Activated effector memory CD4-positive, alpha-beta T cell treated with anti-CD3 and anti-CD28 coated beads, Interleukin-2, amount 50 U/mL, for 16 hours (primary cell): Measurements from ENCODE around the gene PRKAG2.

ENCODE experiments used
- DNase-seq: peaks from one replicate; pipeline ENCODE4 v3.0.0-alpha.2; 2020

PRKAG2 gene

GRCh38 chr7:151629713-151630272 lies 247.1 kb downstream of the PRKAG2 start:
- no peak for DNase-seq

- DNase-seq: no peak
Observed at GRCh38 chr7:151628846-151629604, 247.9 kb downstream of the PRKAG2 start.

- no peak for DNase-seq
Observed at GRCh38 chr7:151626422-151627115, 250.3 kb downstream of the PRKAG2 start.

- DNase-seq: no peak
Observed at GRCh38 chr7:151625606-151626005, 251.3 kb downstream of the PRKAG2 start.

GRCh38 chr7:151624246-151624928 lies 252.5 kb downstream of the PRKAG2 start:
- no peak for DNase-seq

GRCh38 chr7:151623766-151624165 lies 253.1 kb downstream of the PRKAG2 start:
- no peak for DNase-seq

GRCh38 chr7:151621961-151622360 lies 255.0 kb downstream of the PRKAG2 start:
- DNase-seq: no peak

- no peak for DNase-seq
Observed at GRCh38 chr7:151616443-151617213, 260.3 kb downstream of the PRKAG2 start.

GRCh38 chr7:151615784-151616183 lies 261.1 kb downstream of the PRKAG2 start:
- no peak for DNase-seq

- no peak for DNase-seq
Observed at GRCh38 chr7:151615058-151615457, 261.9 kb downstream of the PRKAG2 start.

GRCh38 chr7:151614019-151614418 lies 262.9 kb downstream of the PRKAG2 start:
- no peak for DNase-seq

GRCh38 chr7:151611878-151612277 lies 265.0 kb downstream of the PRKAG2 start:
- DNase-seq: no peak

GRCh38 chr7:151611041-151611440 lies 265.9 kb downstream of the PRKAG2 start:
- no peak for DNase-seq

- DNase-seq: peak; percentile 30
Observed at GRCh38 chr7:151608031-151608551, 268.8 kb downstream of the PRKAG2 start.

GRCh38 chr7:151607464-151607867 lies 269.4 kb downstream of the PRKAG2 start:
- no peak for DNase-seq

GRCh38 chr7:151603951-151604350 lies 273.0 kb downstream of the PRKAG2 start:
- peak; percentile 54 for DNase-seq

GRCh38 chr7:151601521-151602305 lies 275.2 kb downstream of the PRKAG2 start:
- DNase-seq: peak; percentile 33

- DNase-seq: no peak
Observed at GRCh38 chr7:151600331-151600730, 276.6 kb downstream of the PRKAG2 start.

- peak; percentile 60 for DNase-seq
Observed at GRCh38 chr7:151599401-151600227, 277.3 kb downstream of the PRKAG2 start.
